Liver (tissue), 9 donors: Measurements from ENCODE around the gene ADGRV1. TPM values are rescaled to one million over a fixed set of nuclear protein-coding genes. Genes with fewer than 3 reads are reported as not detected.
"Not testable (repeated sequence)": the region's sequence is repeated elsewhere in the genome, so short reads cannot be mapped to it uniquely, and the experiment has no call there.

ENCODE experiments used
- DNase-seq: peaks from one replicate; pipeline ENCODE4 v3.0.0-alpha.2; 2017; ENCODE audit warnings: low spot score
- H3K27ac ChIP-seq, 2 donors: one replicate each; pipeline ENCODE4 v1.7.0; 2013; ENCODE audit warnings: inconsistent platforms in 2 of 2, low read length in 2 of 2, control low read depth in 1 of 2, low read depth in 1 of 2, mild to moderate bottlenecking in 1 of 2
- H3K27me3 ChIP-seq, 4 donors: one replicate each; pipeline versions ENCODE4 v1.6.1 to v1.7.0; 2013; ENCODE audit warnings: low read length in 3 of 4, inconsistent platforms in 1 of 4, mild to moderate bottlenecking in 1 of 4, moderate library complexity in 1 of 4; ENCODE audit not compliant: control insufficient read depth in 4 of 4, insufficient read depth in 4 of 4
- H3K36me3 ChIP-seq, 4 donors: one replicate each; pipeline versions ENCODE4 v1.6.1 to v1.7.0; 2013; ENCODE audit warnings: low read length in 3 of 4, mild to moderate bottlenecking in 3 of 4, low read depth in 1 of 4, moderate library complexity in 1 of 4; ENCODE audit not compliant: control insufficient read depth in 4 of 4, insufficient read depth in 3 of 4
- H3K4me1 ChIP-seq, 4 donors: one replicate each; pipeline versions ENCODE4 v1.6.1 to v1.7.0; 2013; ENCODE audit warnings: low read length in 3 of 4, mild to moderate bottlenecking in 3 of 4, moderate library complexity in 1 of 4; ENCODE audit not compliant: control insufficient read depth in 4 of 4, insufficient read depth in 4 of 4
- H3K4me3 ChIP-seq, 3 donors: one replicate each; pipeline versions ENCODE4 v1.6.1 to v1.7.0; 2013; ENCODE audit warnings: low read length in 3 of 3, control low read depth in 1 of 3, low read depth in 1 of 3, mild to moderate bottlenecking in 1 of 3
- H3K9ac ChIP-seq, 2 donors: one replicate each; pipeline ENCODE4 v1.7.0; 2013; ENCODE audit warnings: low read length in 2 of 2, mild to moderate bottlenecking in 2 of 2, moderate library complexity in 2 of 2, control low read depth in 1 of 2, low read depth in 1 of 2
- H3K9me3 ChIP-seq, 4 donors: one replicate each; pipeline versions ENCODE4 v1.6.1 to v1.7.0; 2013; ENCODE audit warnings: low read length in 3 of 4; ENCODE audit not compliant: control insufficient read depth in 4 of 4
- ATF3 ChIP-seq: IDR thresholded peaks from 2 replicates; pipeline ENCODE4 v1.6.1; 2016; ENCODE audit warnings: antibody characterized with exemption
- EGR1 ChIP-seq, 2 donors: IDR thresholded peaks; 2 replicates each; pipeline ENCODE4 v1.6.1; 2016 to 2018; ENCODE audit warnings: antibody characterized with exemption in 2 of 2, low read depth in 2 of 2
- FOXA2 ChIP-seq: IDR thresholded peaks from 2 replicates; pipeline ENCODE4 v1.6.1; 2016; ENCODE audit warnings: antibody characterized with exemption
- GABPA ChIP-seq, 2 donors: IDR thresholded peaks in 1 of 2; conservative IDR thresholded peaks in 1 of 2; 2 replicates each; pipeline ENCODE4 v1.6.1; 2016; ENCODE audit warnings: antibody characterized with exemption in 2 of 2, mild to moderate bottlenecking in 1 of 2, moderate library complexity in 1 of 2
- HNF4A ChIP-seq, 2 donors: conservative IDR thresholded peaks; 2 replicates each; pipeline ENCODE4 v1.6.1; 2016; ENCODE audit warnings: antibody characterized with exemption in 2 of 2, mild to moderate bottlenecking in 2 of 2
- JUND ChIP-seq, 2 donors: IDR thresholded peaks; 2 replicates each; pipeline ENCODE4 v1.6.1; 2016; ENCODE audit warnings: antibody characterized with exemption in 2 of 2
- MAX ChIP-seq: IDR thresholded peaks from 2 replicates; pipeline ENCODE4 v1.6.1; 2016; ENCODE audit warnings: antibody characterized with exemption
- NR2F2 ChIP-seq: IDR thresholded peaks from 2 replicates; pipeline ENCODE4 v1.6.1; 2016; ENCODE audit warnings: antibody characterized with exemption
- RAD21 ChIP-seq, 2 donors: IDR thresholded peaks; 2 replicates each; pipeline ENCODE4 v1.6.1; 2016; ENCODE audit warnings: antibody characterized with exemption in 2 of 2, mild to moderate bottlenecking in 2 of 2
- RXRA ChIP-seq, 2 donors: IDR thresholded peaks; 2 replicates each; pipeline ENCODE4 v1.6.1; 2017 to 2018; ENCODE audit warnings: antibody characterized with exemption in 2 of 2, mild to moderate bottlenecking in 1 of 2
- TAF1 ChIP-seq: conservative IDR thresholded peaks from 2 replicates; pipeline ENCODE4 v1.6.1; 2016; ENCODE audit warnings: antibody characterized with exemption, mild to moderate bottlenecking
- YY1 ChIP-seq: IDR thresholded peaks from 2 replicates; pipeline ENCODE4 v1.6.1; 2016; ENCODE audit warnings: antibody characterized with exemption, mild to moderate bottlenecking
- ZBTB33 ChIP-seq: IDR thresholded peaks from 2 replicates; pipeline ENCODE4 v1.6.1; 2016; ENCODE audit warnings: antibody characterized with exemption
- WGBS: extraction: QIAGEN DNeasy Blood & Tissue Kit; methylation state at CpG from one replicate; pipeline ENCODE4 v1.1.7; 2013; 5-methylcytosine and 5-hydroxymethylcytosine counted together
- polyA plus RNA-seq, 2 donors: library from polyadenylated mRNA; stranded (reverse) in 1 of 2; unstranded in 1 of 2; fragments of 200-250 nt in 1 of 2; fragments of >200 nt in 1 of 2; fragmentation: Nextera tagmentation in 1 of 2; extraction: Ambion mirVana in 1 of 2; gene quantifications; one replicate each; pipeline versions ENCODE4 v1.2.1 to v1.2.3, GENCODE V29; 2013 to 2015
- total RNA-seq, 2 donors: library from RNA; depleted of rRNA; stranded (reverse); fragments of >200 nt; gene quantifications; one replicate each; pipeline ENCODE4 v1.2.3, GENCODE V29; 2014
- donor health status: healthy.
- donor health status: healthy.
- donor health status: healthy.
- donor health status: healthy.
- donor health status: healthy.

Gene ADGRV1
- total and polyA plus RNA-seq, 4 donors, result 5.1 to 15.5 (median 9.6) TPM

- TF ChIP-seq ATF3, result no peak
Observed at GRCh38 chr5:90675222-90675621, 116.6 kb downstream of the ADGRV1 start (continued).

- H3K4me3 ChIP-seq, result no peak overlapping the region
- no peaks in the 10 kb centered on the region for H3K36me3 ChIP-seq
- H3K9me3 ChIP-seq, result no peaks in the 10 kb centered on the region
- DNase-seq, result no peak
- no peak overlapping the region for H3K27ac ChIP-seq
- no peaks in the 10 kb centered on the region for H3K4me1 ChIP-seq
- 63% methylated on average over 4 of the region's 4 CpGs for WGBS
- H3K9ac ChIP-seq, result no peak overlapping the region
- TF ChIP-seq EGR1 (IDR thresholded peaks at IDR 0.05; ENCODE audit: low read depth in 2 of 2) (no peak), TAF1 (no peak), NR2F2 (no peak)
- H3K27me3 ChIP-seq, result peaks cover 0 to 5% (median 0%) of the 10 kb centered on the region in 4 donors
Observed at GRCh38 chr5:90680921-90681563, 122.4 kb downstream of the ADGRV1 start.

- H3K9me3 ChIP-seq, result no peaks in the 10 kb centered on the region
- WGBS, result 90% methylated on average over 2 of the region's 2 CpGs
- no peak overlapping the region for H3K27ac ChIP-seq
- H3K4me3 ChIP-seq, result no peak overlapping the region
- H3K36me3 ChIP-seq, result no peaks in the 10 kb centered on the region
- TF ChIP-seq MAX, result no peak
- no peak for TF ChIP-seq FOXA2
- TF ChIP-seq JUND (IDR thresholded peaks at IDR 0.05), result no peak
- no peak overlapping the region for H3K9ac ChIP-seq
- H3K27me3 ChIP-seq, result peaks cover 0 to 5% (median 0%) of the 10 kb centered on the region in 4 donors
- no peaks in the 10 kb centered on the region for H3K4me1 ChIP-seq
- no peak for DNase-seq
Observed at GRCh38 chr5:90682278-90682677, 123.7 kb downstream of the ADGRV1 start.

GRCh38 chr5:90685425-90686022, 126.9 kb downstream of the ADGRV1 start:
- no peak for TF ChIP-seq HNF4A (conservative IDR thresholded peaks at IDR 0.05)
- no peak for TF ChIP-seq JUND (IDR thresholded peaks at IDR 0.05)
- TF ChIP-seq RXRA (IDR thresholded peaks at IDR 0.05), result no peak
- TF ChIP-seq GABPA (IDR thresholded peaks at IDR 0.05 in 1 of 2, conservative IDR thresholded peaks at IDR 0.05 in 1 of 2), result no peak
- TF ChIP-seq YY1, result no peak
- TF ChIP-seq ZBTB33, result no peak
- TF ChIP-seq RAD21 (IDR thresholded peaks at IDR 0.05), result no peak
- TF ChIP-seq FOXA2, result no peak
- H3K9me3 ChIP-seq, result no peaks in the 10 kb centered on the region
- WGBS, result 89% methylated on average over 8 of the region's 8 CpGs
- H3K27ac ChIP-seq, result no peak overlapping the region
- no peaks in the 10 kb centered on the region for H3K27me3 ChIP-seq
- no peaks in the 10 kb centered on the region for H3K36me3 ChIP-seq
- H3K9ac ChIP-seq, result no peak overlapping the region
- DNase-seq, result no peak
- H3K4me1 ChIP-seq, result no peaks in the 10 kb centered on the region
- no peak overlapping the region for H3K4me3 ChIP-seq

- WGBS, result 100% methylated on average over 2 of the region's 2 CpGs
- H3K4me1 ChIP-seq, H3K9me3 ChIP-seq, DNase-seq, H3K4me3 ChIP-seq, H3K27me3 ChIP-seq, H3K27ac ChIP-seq, H3K36me3 ChIP-seq, H3K9ac ChIP-seq: not testable (repeated sequence)
Observed at GRCh38 chr5:90686363-90686762, 127.8 kb downstream of the ADGRV1 start.

- 81% methylated on average over 2 of the region's 3 CpGs for WGBS
- not testable (repeated sequence) for H3K9me3 ChIP-seq, H3K4me1 ChIP-seq, H3K4me3 ChIP-seq, H3K27me3 ChIP-seq, H3K27ac ChIP-seq, H3K36me3 ChIP-seq, H3K9ac ChIP-seq, DNase-seq
Observed at GRCh38 chr5:90687458-90687857, 128.9 kb downstream of the ADGRV1 start.
